HL-60 (cell line): Measurements from ENCODE around the gene PIP5K1C.

Experiments used
- CTCF ChIP-seq: IDR thresholded peaks from one replicate; pipeline ENCODE4 v1.5.1; 2011; ENCODE audit warnings: low read length, control low read depth, inconsistent platforms; ENCODE audit not compliant: insufficient read depth
- POLR2AphosphoS5 ChIP-seq: IDR thresholded peaks from 2 replicates; pipeline ENCODE4 v1.6.1; 2012; ENCODE audit warnings: low read depth

- TF ChIP-seq CTCF (no peak), POLR2AphosphoS5 (no peak)
Observed at GRCh38 chr19:3642987-3643673, 57.1 kb downstream of the PIP5K1C start.
